Embryonic facial prominence (tissue), 1 donor: ENCODE measurements around the gene LRRC55.
"Not testable (repeated sequence)": the region's sequence is repeated elsewhere in the genome, so short reads cannot be mapped to it uniquely, and the experiment has no call there.

Source experiments
- DNase-seq: peaks from one replicate; pipeline ENCODE4 v3.0.0-alpha.2; 2016; ENCODE audit errors: extremely low spot score

LRRC55 gene

DNA sequence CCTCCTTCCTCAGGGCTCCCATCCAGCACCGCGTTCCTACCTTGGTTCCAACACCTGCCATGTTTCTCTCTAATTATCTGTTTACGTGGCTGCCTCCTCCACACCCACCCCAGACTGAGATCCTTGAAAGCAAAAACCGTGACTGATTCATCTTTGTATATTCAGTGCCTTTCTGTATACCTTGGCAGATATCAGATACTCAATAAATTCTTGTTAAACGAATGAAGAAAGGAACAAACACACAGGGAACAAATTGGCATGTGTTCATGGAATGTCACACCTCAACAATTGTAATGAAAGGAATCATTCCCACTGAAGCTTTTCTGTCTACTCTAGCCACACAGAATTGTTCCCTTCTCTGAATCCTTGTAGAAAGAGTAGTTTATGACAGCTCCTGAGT is 20.4 kb upstream of the LRRC55 start:
- DNase-seq, result no peak

DNA sequence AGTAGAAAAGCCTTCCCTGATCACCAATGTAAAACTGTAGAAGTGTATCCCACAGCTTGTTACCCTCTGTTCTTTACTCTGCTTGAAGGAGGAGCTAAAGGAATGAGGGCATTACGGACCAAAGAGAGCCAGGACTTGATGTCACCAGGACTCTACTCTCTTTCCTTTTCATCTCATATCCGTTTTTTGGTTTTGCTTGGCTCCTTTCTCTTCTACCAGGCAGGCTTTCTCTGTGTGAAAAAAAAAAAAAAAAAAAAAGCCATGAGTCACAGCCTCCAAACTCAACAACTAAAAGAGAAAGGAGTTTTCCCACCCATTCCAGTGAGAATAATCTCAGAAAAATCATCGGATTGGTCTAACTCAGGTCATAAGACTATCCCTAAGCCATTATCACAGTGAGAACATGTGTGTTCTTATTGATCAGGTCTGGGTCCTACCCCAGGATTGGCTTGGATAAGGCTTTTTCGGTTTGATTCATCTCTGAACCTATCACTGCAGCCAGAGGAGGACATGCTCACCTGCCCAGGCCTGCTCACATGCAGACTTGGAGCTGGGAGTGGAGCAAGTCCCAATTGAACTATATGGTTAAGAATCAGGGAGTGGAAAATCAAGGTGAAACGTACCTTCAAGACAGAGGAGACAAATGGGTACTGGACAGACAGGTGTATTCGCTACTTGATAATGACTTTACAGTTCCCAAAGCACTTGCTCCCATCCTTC is 19.4 kb upstream of the LRRC55 start:
- DNase-seq, result no peak

DNA sequence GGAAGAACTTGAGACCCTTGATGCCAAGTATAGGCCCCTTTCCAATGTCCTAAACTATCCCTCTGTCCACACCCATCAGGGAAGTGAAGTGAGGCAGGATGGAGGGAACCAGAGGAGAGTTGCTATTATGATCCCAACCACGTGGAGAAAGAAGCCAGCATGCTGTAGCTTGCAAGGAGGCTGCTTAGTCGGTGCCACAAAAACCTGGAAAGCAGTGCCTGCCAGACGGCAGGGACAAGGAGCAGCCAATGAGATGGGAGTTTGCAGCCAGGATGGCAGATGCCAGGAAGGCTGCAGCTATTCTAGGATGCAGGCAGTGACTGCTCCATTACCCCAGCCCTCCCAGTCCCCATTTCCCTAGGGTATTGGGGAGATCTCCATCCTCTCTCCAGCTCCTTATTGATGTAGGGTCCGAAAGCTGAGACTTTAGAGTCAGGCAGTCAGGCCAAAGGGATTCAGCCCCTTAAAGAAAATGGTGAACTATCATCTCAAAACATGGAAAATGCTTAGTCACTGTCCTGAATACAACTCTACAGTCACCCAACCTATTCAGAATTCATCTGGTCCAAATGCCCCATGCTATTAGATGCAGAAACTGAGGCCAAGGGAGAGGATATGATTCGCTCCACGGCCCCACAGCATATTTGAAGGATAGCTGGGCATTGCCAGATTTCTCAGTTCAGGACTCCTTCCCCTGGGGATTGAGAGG is 18.4 kb upstream of the LRRC55 start:
- no peak for DNase-seq

DNA sequence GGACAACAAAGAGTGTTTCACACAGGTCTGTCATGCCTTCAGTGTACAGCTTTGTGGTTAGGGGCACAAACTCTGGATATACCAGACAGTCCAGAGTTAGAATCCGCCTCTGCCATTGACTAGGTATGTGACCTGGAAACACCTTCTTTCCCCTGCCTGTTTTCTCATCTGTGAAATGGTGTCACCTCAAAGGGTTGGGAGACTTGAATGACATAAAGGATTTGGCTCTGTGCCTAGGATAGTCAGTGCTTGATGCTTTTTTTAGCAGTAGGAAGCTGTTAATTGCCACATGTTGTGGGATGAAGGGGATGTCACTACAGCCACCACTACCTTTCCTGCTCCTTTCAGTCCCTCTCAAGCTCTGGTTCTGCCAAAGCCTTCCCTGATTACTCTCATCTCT is 17.4 kb upstream of the LRRC55 start:
- no peak for DNase-seq

DNA sequence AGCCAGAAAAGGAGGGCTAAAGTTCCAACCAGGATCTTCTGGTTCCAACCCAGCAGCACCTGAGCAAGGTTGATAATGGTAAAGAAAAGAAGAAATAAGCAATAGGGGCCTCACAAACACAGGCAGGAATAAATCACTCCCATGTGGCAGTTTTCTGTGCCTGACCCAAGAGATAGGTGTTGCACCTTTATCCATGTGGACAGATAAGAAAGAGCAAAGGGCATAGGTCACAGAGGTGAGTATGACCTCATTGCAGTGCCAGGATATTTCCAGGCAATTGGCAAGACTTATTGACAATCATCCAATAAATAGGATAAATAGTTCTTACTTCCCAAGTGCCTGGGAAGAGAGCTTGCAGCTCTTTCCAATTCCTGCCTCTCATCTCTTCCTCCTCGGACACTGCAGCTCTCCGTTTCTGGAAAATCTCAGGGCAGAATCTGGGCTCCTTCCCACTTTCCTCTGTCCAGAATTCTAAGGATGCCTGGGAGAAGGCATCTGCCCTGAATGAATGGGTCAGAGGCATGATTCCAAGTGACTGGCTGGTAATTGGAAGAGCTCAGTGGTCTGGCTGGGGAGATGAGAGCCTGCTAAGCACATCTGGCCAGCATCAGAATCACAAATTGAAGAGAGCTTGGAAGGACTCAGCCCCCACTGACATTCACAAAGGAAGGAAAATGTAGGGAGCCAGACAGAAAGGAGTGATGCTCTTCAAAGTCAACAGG is 14.5 kb upstream of the LRRC55 start:
- DNase-seq, result no peak

DNA sequence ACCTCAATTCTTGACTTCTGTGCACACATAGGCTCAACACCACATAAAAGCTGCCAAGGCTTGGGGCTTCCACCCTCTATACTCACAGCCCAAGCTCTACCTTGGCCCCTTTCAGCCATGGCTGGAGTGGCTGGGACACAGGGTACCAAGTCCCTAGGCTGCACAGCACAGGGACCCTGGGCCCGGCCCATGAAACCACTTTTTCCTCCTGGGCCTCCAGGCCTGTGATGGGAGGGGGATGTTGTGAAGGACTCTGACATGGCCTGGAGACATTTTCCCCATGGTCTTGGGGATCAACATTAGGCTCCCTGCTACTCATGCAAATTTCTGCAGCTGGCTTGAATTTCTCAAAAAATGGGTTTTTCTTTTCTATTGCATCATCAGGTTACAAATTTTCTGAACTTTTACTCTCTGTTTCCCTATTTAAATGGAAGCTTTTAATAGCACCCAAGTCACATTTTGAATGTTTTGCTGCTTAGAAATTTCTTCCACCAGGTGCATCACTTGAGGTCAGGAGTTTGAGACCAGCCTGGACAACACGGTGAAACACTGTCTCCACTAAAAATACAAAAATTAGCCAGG is 11.9 kb upstream of the LRRC55 start:
- DNase-seq, result not testable (repeated sequence)

DNA sequence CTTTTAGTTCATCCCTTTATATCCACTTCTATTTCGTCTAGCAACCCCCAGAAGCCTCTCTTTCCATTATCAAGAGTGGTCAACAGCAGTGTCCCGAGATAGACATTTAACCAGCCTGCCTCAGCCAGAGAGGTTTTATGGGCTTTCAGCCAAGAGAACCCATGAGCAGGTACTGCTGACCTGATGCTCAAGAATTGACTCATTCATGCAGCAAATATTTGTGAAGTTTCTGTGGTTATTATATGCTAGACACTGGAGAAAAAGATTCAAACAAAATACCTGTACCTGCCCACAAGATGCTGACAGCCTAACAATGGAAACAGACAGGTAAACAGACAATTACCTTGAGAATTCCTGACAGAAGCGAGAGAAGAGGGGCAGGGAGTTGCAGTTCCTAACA is 9.7 kb upstream of the LRRC55 start:
- no peak for DNase-seq

DNA sequence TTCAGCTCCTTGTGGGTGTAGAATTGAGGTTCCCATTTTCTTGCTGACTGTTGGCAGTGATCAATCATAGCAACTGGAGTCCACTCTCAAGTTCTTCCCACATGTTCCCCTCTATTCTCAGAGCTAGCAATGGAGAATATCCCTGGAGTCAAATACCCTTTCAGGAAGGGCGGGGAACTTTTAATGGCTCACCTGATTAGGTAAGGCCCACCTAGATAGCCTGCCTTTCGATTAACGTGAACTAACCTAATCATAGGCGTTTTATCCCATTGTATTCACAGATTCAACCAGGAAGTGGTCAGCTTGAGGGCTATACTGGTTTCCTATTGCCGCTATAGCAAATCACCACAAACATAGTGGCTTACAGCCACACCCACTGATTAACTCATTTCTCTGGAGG is 7.1 kb upstream of the LRRC55 start:
- DNase-seq, result no peak

DNA sequence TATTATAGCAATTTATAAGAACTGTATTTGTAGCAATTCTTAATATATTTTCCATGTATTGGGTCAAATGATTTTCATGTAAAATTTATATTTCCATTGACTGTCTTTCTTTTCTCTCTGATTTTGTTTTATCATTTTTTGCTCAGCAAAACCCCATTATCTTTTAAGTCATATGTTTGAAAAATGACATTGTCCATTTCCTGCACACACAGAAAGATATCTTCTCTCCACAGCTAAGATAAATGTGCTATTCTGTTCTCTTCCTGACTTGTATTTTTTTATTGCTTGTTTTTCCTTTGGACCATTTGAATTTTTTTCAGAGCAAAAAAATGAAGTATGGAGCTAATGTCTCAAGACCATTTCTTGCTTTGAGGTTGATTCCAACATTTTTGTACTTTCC is 6.3 kb upstream of the LRRC55 start:
- DNase-seq, result no peak

DNA sequence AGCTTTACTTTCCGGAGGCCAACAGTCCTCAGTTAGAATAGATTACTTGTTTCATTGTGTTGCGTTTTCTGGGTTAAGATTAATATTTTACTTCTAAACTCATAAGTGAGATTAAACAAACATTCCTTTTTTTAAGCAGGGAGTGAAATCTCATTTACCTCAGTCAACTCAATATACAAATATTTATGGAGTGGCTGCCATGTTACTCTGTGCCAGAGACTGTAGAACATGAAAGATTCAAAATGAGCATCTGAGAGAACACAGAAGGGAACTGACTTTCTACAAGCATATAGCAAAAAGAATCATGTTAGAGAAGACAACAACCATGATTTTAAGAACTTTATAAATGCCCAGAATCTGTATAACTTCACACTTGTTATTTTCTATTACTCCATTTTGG is 3.4 kb upstream of the LRRC55 start:
- DNase-seq, result no peak

DNA sequence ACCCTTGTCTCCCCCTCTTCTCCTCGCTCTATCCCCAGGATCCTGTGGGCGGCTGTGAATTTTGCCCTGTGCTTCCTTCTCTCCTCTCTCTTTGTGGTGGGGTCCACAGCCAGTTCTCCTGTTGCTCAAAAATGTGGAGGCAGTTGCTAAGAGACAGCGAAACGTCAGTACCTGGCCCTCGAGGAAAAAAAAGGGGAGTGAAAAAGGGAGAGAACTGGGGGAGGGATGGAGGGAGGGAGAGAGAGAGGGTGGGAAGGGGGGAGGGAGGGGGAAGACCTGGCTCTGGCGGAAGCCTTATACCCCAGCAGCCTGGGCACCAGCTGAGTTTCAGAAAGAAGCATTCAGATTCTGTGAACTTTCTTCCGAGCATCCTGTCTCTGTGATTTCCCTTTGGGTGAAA is 2.1 kb upstream of the LRRC55 start:
- DNase-seq, result no peak

DNA sequence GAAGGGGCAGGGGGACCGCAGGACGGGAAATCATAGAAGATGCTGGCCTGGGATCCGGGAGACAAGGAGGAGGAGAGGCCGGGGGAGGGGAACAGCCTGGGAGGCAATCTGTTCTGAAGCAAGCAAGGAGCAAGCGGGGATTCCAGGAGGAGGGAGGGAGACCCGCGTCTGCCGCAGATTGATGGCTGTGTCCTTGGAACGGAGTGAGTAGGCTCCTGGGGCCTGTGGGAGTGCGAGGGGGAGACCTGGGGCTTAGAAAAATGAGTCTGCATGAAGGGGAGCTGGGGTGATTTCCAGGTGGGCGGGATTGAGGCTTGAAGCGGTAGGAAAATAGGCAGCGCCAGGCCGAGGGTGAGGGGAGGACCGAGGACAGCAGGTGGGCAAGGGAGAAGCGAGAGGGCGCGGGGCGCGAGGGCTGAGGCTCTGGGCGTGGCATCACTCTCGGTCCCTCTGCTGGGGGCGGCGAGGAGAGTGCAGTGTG is 1.6 kb upstream of the LRRC55 start:
- DNase-seq, result no peak

DNA sequence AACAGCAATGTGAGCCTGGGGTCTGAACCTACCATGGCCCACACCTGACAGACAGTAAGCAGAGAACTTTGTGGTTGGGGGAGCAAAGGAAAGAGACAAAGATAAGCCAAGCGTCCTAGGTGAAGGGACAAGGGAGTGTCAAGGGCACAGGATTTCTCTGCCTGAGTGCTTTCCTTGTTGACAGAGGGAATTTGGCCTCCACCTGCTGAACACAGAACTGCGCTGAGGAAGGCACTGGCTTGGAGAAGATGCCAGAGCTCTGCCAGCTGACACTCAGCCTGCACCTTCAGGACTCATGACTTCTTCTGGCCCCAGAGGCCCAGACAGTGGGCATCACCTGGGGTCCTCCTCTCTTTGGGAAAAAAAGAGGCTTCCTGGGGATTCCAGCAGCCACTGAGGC is 789 bp upstream of the LRRC55 start:
- no peak for DNase-seq

DNA sequence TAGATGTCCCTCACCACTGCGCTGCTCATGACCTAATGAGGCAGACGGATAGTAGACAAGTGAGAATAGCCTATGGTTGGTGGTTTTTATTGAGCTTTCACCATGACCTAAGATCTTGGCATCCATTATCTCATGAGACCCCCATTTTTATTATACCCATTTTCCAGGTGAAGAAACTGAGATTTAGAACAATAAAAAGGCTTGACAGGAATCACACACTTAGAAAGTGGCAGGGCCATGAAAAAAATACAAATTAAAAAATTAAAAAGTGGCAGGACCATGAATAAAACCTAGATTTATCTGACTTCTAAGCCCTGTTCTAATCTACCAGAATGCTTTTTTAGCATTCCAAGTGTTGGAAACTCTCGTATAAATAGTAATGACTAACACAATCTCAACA is 1.1 kb downstream of the LRRC55 start:
- DNase-seq, result no peak

DNA sequence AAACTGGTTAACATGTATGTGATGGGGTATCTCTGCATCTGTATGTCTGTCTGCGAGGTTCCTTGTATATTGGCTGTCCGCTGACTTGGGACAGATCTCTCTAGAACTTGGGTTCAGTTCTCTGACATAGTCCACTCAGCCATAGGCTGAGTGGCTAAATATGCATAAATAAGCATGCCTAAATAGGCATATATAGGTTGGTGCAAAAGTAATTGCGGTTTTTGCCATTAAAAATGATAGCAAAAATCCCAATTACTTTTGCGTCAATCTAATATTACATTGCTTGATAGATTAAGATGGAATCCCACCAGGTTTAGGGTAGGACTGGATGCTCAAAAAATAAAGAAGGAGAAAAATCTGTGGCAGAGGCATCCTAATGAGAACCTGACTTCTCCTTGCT is 8.8 kb downstream of the LRRC55 start:
- no peak for DNase-seq

DNA sequence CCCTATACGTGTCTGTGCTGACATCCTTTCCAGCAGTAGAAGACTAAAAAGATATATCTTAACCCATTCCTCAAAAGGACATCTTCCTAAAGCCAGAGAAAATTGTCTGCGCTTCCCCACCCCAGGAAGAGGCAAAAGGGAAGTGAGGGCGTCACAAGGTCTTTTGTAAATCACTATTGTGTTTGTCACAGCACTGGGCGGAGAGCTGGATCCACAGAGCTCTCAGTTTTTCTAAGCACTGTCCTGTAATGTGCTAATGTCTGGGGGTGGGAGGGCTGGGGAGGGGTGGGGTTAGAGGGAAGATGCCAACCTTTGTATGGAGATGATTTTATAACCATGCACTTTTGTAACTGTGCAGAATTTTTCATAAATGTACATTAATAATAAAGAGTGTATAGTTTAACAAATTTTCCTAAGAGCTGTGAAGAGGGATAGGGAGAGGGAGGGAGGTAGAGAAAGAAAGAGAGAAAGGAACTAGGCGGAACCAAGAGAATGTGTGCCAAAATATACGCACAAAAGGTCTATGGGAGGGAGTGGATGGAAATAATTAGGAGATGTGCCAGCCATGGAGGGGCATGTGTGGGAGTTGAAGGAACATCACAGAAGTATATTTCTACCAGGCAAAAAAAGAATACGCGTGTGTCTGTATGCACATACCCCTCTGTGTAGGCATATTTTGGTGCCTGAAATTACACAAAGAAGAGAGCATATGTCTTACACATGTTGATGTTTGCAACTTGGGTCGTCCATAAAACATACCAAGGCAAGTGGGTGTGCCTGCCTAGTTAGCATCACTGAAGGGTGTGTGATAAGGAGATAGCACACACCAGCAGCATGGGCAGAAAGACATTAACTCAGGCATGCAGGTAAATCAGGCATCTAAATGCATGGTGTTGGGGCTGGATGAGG is 9.8 kb downstream of the LRRC55 start:
- DNase-seq, result no peak

DNA sequence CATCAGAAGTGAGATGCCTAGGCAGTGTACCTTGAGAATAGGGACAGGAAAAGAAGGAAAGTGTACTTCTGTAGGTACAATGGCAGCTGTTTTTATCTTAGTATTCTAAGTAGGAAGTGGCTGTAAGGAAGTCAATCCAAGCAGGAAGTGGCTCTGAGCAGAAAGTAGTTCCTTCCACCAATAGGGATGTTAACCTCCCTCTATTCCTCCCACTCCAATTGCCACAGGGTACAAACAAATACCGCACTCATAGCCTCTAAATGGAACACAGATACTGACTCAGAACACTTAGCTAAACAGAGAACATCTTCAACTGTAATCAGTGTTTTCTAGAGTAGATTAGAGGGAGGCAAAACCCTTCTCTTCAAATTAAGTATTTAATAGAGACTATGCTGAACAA is 10.6 kb downstream of the LRRC55 start:
- DNase-seq, result no peak

DNA sequence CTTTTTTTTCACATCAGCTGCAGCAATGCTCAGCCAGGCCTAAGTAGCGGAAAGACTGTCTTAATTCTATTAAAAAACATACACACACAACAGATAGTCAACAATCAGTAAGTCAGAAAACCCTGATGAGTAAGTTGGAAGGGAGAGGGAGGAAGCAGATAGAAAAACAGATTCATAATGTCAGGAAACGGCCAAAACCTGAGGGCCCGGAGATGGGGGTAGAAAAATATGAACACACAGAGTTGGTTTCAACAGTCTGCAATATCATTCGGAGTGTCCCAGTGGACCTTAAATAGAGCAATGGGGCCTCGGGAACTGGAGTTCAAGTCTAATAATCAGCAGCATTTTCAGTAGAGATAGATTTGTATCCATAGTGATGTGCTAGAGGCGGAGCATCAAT is 14.8 kb downstream of the LRRC55 start:
- no peak for DNase-seq

DNA sequence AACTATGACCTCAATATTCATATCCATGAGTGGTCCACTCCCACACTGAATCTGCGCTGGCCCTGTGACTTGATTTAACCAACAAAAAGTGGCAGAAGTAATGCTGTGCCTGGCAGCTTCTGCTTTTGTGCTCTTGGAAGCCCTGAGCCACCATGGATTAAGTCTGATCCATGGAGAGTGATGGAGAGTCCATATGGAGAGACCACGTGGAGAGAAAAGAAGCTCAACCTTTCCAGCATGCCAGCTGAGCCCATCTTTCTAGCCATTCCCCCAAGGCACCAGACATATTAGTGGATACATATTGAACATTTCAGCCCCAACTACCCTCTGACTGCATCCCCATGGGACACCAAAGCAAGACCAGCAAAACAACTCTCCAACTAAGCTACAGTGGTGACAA is 16.0 kb downstream of the LRRC55 start:
- DNase-seq, result no peak

DNA sequence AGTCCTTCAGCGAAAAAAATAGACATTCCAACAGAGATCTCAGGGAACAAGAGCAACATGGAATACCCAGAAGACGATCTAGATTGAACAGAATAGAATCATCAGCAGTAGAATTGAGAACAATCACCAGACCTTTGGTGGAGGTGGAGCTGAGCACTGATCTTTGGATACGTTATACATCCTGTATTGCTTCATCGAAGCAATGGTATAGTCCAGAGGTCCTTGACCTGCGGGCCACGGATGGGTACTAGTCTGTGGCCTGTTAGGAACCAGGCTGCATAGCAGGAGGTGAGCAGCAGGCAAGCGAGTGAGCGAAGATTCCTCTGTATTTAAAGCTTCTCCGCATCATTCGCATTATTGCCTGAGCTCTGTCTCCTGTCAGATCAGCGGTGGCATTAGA is 17.6 kb downstream of the LRRC55 start:
- no peak for DNase-seq

DNA sequence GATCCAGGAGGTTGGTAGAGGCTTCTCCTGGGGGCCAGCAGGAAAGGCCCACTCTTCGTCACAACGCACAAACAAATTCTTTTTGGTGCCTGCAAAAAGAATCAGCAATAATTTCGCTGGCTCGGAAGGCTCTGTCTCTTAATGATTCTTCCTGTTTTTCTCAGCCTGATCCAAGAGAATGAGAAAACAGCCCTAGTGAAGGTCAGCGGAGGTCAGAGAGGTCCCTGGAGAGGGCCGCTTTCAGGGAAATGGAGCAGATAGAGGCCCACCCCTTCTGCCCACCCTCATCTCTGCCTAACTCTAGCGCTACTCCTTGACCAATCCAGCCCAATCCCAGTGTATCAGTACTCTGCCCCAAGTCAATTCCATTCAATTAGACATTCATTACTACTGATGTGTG is 19.2 kb downstream of the LRRC55 start:
- no peak for DNase-seq

DNA sequence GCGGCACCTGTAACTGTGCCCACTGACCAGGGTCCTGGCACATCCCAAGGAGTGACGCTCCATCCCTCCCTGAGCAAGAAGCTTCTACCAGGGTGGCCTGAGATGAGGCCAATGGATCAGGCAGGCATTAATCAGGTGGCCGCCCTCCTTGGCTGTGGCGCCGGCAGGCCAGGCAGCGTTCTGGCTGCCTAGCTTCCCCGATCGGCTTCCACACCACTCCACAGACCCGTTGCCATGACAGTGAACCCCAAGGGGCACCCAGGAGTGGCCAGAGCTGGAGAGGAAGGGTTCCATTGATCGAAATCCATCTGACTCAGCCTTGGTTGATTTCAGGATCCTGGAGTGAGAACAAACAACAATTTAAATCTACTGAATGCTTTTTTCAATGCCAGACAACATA is 20.5 kb downstream of the LRRC55 start:
- no peak for DNase-seq
